GM23248 (cell line): Measurements from ENCODE around the gene PRSS27.
"Not testable (repeated sequence)": the region's sequence is repeated elsewhere in the genome, so short reads cannot be mapped to it uniquely, and the experiment has no call there.

Experiments used
- EZH2 ChIP-seq: fragments of 200-600 bp; sonication (generic); IDR thresholded peaks from 2 replicates; pipeline ENCODE4 v1.6.1; 2018; ENCODE audit warnings: antibody characterized with exemption, mild to moderate bottlenecking; ENCODE audit not compliant: insufficient read depth, poor library complexity, severe bottlenecking
- EZH2phosphoT487 ChIP-seq: fragments of 200-600 bp; sonication (generic); IDR thresholded peaks from 2 replicates; pipeline ENCODE4 v1.6.1; 2018; ENCODE audit warnings: antibody characterized with exemption, moderate library complexity, mild to moderate bottlenecking, low read depth; ENCODE audit not compliant: insufficient read depth

- not testable (repeated sequence) for TF ChIP-seq EZH2, EZH2phosphoT487
These were observed 41.6 kb downstream of the PRSS27 start for GRCh38 chr16:2678206-2678965.
